Measurements from ENCODE around the gene PHLDA3. TPM values are rescaled to one million over a fixed set of nuclear protein-coding genes. Genes with fewer than 3 reads are reported as not detected.
"Not testable (repeated sequence)": the region's sequence is repeated elsewhere in the genome, so short reads cannot be mapped to it uniquely, and the experiment has no call there.

The PHLDA3 gene
- total and polyA plus RNA-seq, 2 donors (not counting 3 experiments of a cell fraction or from before 2014, with no cell fraction given), result 21.4 to 29.5 TPM

DNA sequence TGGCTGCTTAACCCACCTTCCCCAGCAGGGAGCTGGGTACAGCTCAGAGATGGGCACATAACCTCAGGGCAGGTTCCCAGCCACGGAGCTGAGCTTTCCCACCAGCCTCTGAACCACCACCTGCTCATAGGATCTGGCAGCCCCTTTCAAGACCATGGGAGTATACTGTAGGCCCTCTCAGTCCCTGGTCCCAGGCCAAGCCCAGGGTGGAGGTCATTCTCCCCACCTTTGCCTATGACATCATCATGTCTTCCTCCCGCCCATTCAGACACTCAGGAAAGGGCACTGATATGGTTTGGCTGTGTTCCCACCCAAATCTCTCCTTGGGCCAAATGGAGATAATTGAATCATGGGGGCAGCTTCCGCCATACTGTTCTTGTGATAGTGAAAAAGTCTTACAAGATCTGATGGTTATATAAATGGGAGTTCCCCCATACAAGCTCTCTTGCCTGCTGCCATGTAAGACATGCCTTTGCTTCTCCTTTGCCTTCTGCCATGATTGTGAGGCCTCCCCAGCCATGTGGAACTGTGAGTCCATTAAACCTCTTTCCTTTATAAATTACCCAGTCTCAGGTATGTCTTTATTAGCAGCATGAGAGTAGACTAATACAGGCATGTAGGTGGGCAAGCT lies 24.2 kb upstream of the PHLDA3 start:
- intact Hi-C loops (cut with micrococcal nuclease); FAIRE-seq; H2AFZ ChIP-seq (ENCODE audit: low read depth, low read length); H3K9me3 ChIP-seq (replicated peaks; ENCODE audit: control insufficient read depth, insufficient read depth, low read length); H3K9me1 ChIP-seq (replicated peaks; ENCODE audit: control insufficient read depth, extremely low read depth, insufficient read depth, low read length); H3K9ac ChIP-seq (replicated peaks; ENCODE audit: extremely low read depth, insufficient read depth, low read length); H4K20me1 ChIP-seq (replicated peaks; ENCODE audit: control insufficient read depth, extremely low read depth, insufficient read depth, low read length); H3K4me2 ChIP-seq (ENCODE audit: insufficient read depth, low read length); BruUV-seq (replicated peaks); H3K4me3 ChIP-seq (replicated peaks in 1 of 3; ENCODE audit: insufficient read depth in 1 of 3, low read depth in 1 of 3, low read length in 3 of 3); H3K36me3 ChIP-seq (ENCODE audit: control insufficient read depth in 2 of 2, extremely low read depth in 1 of 2, insufficient read depth in 2 of 2, low read length in 2 of 2); dilution Hi-C loops (cut with MboI; ENCODE audit: extremely low pct_ligation_motif_present, low sequenced_read_pairs); H3K27me3 ChIP-seq (ENCODE audit: control insufficient read depth in 2 of 2, insufficient read depth in 2 of 2, low read length in 2 of 2): not testable (repeated sequence)
- Histone ChIP-seq H3K27ac (ENCODE audit: insufficient read depth, low read depth, low read length) (peak overlapping the region; percentile 90), H3K4me1 (ENCODE audit: control insufficient read depth, extremely low read depth, insufficient read depth, low read length) (peaks cover 84% of the 10 kb centered on the region), H3K79me2 (ENCODE audit: control insufficient read depth, insufficient read depth, low read length) (peaks cover 63% of the 10 kb centered on the region)
- POLR2A ChIA-PET, result interaction anchor here (1.1 kb wide), 1 partner anchor 10 kb away, joined by 8 read pairs; no protein-coding TSS in a partner anchor
- peak; percentile 51 for DNase-seq (ENCODE audit: low read depth, low spot score)
- TF ChIP-seq JUN (IDR thresholded peaks at IDR 0.05; ENCODE audit: borderline replicate concordance, insufficient read depth, insufficient read length, low read depth), result peak; percentile 25
- peak; percentile 67 for TF ChIP-seq GATA2 (IDR thresholded peaks at IDR 0.05; ENCODE audit: insufficient read depth, insufficient read length, low read depth, low read length)
- CTCF ChIA-PET, result interaction anchor here (0.9 to 28.3 kb wide), 4 partner anchors 2 to 58 kb away, joined by 4 to 1317 read pairs (median 662); partner anchors contain the start of gene CSRP1

GRCh38 chr1:201491896-201492511 lies 23.0 kb upstream of the PHLDA3 start:
- BruUV-seq (replicated peaks), result no TSS peak
- dilution Hi-C loops (cut with MboI; ENCODE audit: extremely low pct_ligation_motif_present, low sequenced_read_pairs), result no loop called here
- H4K20me1 ChIP-seq (replicated peaks; ENCODE audit: control insufficient read depth, extremely low read depth, insufficient read depth, low read length), result no peaks in the 10 kb centered on the region
- no peak overlapping the region for H3K4me2 ChIP-seq (ENCODE audit: insufficient read depth, low read length)
- FAIRE-seq, result no peak
- peaks cover 56% of the 10 kb centered on the region for H3K79me2 ChIP-seq (ENCODE audit: control insufficient read depth, insufficient read depth, low read length)
- no peak overlapping the region for H3K9ac ChIP-seq (replicated peaks; ENCODE audit: extremely low read depth, insufficient read depth, low read length)
- peaks cover 6 to 11% of the 10 kb centered on the region in 2 experiments for H3K36me3 ChIP-seq (ENCODE audit: control insufficient read depth in 2 of 2, extremely low read depth in 1 of 2, insufficient read depth in 2 of 2, low read length in 2 of 2)
- H3K4me1 ChIP-seq (ENCODE audit: control insufficient read depth, extremely low read depth, insufficient read depth, low read length), result peaks cover 87% of the 10 kb centered on the region
- intact Hi-C loops (cut with micrococcal nuclease), result no loop called here
- TF ChIP-seq JUN (IDR thresholded peaks at IDR 0.05; ENCODE audit: borderline replicate concordance, insufficient read depth, insufficient read length, low read depth) (no peak), FOS (IDR thresholded peaks at IDR 0.05; ENCODE audit: borderline replicate concordance, insufficient read depth, low read length) (no peak), EZH2 (IDR thresholded peaks at IDR 0.05; ENCODE audit: borderline replicate concordance, low read depth, low read length, severe bottlenecking) (no peak), MAX (IDR thresholded peaks at IDR 0.05; ENCODE audit: insufficient read depth, insufficient read length) (no peak), POLR2AphosphoS5 (IDR thresholded peaks at IDR 0.05; ENCODE audit: insufficient read depth, low read depth, low read length) (no peak), MYC (IDR thresholded peaks at IDR 0.05; ENCODE audit: low read depth, low read length) (no peak), GATA2 (IDR thresholded peaks at IDR 0.05; ENCODE audit: insufficient read depth, insufficient read length, low read depth, low read length) (no peak), POLR2A (IDR thresholded peaks at IDR 0.05; ENCODE audit: low read depth, low read length) (no peak)
- TF ChIP-seq, protein P1, sequence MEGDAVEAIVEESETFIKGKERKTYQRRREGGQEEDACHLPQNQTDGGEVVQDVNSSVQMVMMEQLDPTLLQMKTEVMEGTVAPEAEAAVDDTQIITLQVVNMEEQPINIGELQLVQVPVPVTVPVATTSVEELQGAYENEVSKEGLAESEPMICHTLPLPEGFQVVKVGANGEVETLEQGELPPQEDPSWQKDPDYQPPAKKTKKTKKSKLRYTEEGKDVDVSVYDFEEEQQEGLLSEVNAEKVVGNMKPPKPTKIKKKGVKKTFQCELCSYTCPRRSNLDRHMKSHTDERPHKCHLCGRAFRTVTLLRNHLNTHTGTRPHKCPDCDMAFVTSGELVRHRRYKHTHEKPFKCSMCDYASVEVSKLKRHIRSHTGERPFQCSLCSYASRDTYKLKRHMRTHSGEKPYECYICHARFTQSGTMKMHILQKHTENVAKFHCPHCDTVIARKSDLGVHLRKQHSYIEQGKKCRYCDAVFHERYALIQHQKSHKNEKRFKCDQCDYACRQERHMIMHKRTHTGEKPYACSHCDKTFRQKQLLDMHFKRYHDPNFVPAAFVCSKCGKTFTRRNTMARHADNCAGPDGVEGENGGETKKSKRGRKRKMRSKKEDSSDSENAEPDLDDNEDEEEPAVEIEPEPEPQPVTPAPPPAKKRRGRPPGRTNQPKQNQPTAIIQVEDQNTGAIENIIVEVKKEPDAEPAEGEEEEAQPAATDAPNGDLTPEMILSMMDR (IDR thresholded peaks at IDR 0.05; ENCODE audit: extremely low read depth in 1 of 2, insufficient read depth in 1 of 2, low read depth in 1 of 2, low read length in 2 of 2), result no peak
- no peak for DNase-seq (ENCODE audit: low read depth, low spot score)
- H3K27ac ChIP-seq (ENCODE audit: insufficient read depth, low read depth, low read length), result peak overlapping the region; percentile 90
- no peak overlapping the region for H2AFZ ChIP-seq (ENCODE audit: low read depth, low read length)
- no peaks in the 10 kb centered on the region for H3K9me1 ChIP-seq (replicated peaks; ENCODE audit: control insufficient read depth, extremely low read depth, insufficient read depth, low read length)
- H3K27me3 ChIP-seq (ENCODE audit: control insufficient read depth in 2 of 2, insufficient read depth in 2 of 2, low read length in 2 of 2), result no peaks in the 10 kb centered on the region
- H3K9me3 ChIP-seq (replicated peaks; ENCODE audit: control insufficient read depth, insufficient read depth, low read length), result no peaks in the 10 kb centered on the region
- no peak overlapping the region for H3K4me3 ChIP-seq (replicated peaks in 1 of 3; ENCODE audit: insufficient read depth in 1 of 3, low read depth in 1 of 3, low read length in 3 of 3)
- ChIA-PET POLR2A (interaction anchor here (1.6 to 7.3 kb wide), 2 partner anchors 12 to 21 kb away, joined by 4 to 124 read pairs; partner anchors contain the start of gene CSRP1), CTCF (interaction anchor here (0.9 to 28.3 kb wide), 6 partner anchors 9 to 57 kb away, joined by 3 to 1317 read pairs (median 4); partner anchors contain the start of gene CSRP1)
